ENCODE data around the gene GDPD5.

DNA sequence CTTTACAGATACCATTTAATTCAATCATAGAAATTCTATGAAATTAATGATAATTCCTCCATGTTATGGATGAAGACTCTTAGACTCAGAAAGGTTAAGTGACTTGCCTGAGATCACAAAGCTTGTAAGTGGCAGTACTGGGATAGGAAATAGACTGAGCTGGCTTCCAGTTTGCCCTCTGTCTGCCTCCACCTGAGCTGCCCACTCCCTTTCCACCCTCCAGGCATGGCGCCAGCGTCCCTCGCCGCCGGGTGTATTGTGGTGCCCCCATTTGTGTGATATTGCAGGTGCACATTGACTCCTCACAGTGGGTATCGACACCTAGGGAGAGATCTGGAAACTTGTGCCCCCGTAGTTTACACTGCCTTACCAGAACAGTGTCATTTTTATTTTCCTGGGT lies 135.8 kb downstream of the GDPD5 start:
- TF ChIP-seq, protein P1, sequence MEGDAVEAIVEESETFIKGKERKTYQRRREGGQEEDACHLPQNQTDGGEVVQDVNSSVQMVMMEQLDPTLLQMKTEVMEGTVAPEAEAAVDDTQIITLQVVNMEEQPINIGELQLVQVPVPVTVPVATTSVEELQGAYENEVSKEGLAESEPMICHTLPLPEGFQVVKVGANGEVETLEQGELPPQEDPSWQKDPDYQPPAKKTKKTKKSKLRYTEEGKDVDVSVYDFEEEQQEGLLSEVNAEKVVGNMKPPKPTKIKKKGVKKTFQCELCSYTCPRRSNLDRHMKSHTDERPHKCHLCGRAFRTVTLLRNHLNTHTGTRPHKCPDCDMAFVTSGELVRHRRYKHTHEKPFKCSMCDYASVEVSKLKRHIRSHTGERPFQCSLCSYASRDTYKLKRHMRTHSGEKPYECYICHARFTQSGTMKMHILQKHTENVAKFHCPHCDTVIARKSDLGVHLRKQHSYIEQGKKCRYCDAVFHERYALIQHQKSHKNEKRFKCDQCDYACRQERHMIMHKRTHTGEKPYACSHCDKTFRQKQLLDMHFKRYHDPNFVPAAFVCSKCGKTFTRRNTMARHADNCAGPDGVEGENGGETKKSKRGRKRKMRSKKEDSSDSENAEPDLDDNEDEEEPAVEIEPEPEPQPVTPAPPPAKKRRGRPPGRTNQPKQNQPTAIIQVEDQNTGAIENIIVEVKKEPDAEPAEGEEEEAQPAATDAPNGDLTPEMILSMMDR (IDR thresholded peaks at IDR 0.05): no peak
- TF ChIP-seq POLR2A (IDR thresholded peaks at IDR 0.05): no peak

Data from ovary (tissue), 3 donors.